Breast epithelium (tissue), 4 donors: ENCODE results near the gene SPRY2. TPM values are rescaled to one million over a fixed set of nuclear protein-coding genes. Genes with fewer than 3 reads are reported as not detected.
"Not testable (repeated sequence)": the region's sequence is repeated elsewhere in the genome, so short reads cannot be mapped to it uniquely, and the experiment has no call there.

Experiments
- DNase-seq, 2 donors: peaks; one replicate each; pipeline ENCODE4 v3.0.0-alpha.2; 2019; ENCODE audit warnings: low spot score in 2 of 2
- H3K27ac ChIP-seq, 2 donors: fragments of 200-600 bp; sonication (generic) in 1 of 2; one replicate each; pipeline ENCODE4 v1.5.1; 2016 to 2019; ENCODE audit warnings: mild to moderate bottlenecking in 1 of 2
- H3K27me3 ChIP-seq, 2 donors: fragments of 200-600 bp; sonication (generic) in 1 of 2; one replicate each; pipeline versions ENCODE4 v1.5.1 to v1.6.0; 2017 to 2019; ENCODE audit warnings: control low read depth in 1 of 2, mild to moderate bottlenecking in 1 of 2
- H3K36me3 ChIP-seq: fragments of 200-600 bp; one replicate; pipeline ENCODE4 v1.5.1; 2019
- H3K4me1 ChIP-seq, 2 donors: fragments of 200-600 bp; sonication (generic); one replicate each; pipeline ENCODE4 v1.5.1; 2016 to 2019; ENCODE audit warnings: control low read depth in 1 of 2
- H3K4me3 ChIP-seq, 3 donors: fragments of 200-600 bp; sonication (generic); 1 replicate in 2 of 3; 2 replicates in 1 of 3; pipeline ENCODE4 v1.5.1; 2016 to 2019; ENCODE audit warnings: mild to moderate bottlenecking in 3 of 3, moderate library complexity in 2 of 3
- H3K9me3 ChIP-seq, 2 donors: fragments of 200-600 bp; sonication (generic) in 1 of 2; one replicate each; pipeline ENCODE4 v1.5.1; 2016 to 2019; ENCODE audit warnings: control low read depth in 1 of 2
- POLR2A ChIP-seq: fragments of 450-650 bp; IDR thresholded peaks from one replicate; pipeline ENCODE4 v1.6.1; 2016; ENCODE audit warnings: antibody characterized with exemption, mild to moderate bottlenecking, moderate library complexity
- POLR2AphosphoS5 ChIP-seq, 3 donors: sonication (generic); formaldehyde crosslinking; IDR thresholded peaks; one replicate each; pipeline ENCODE4 v1.6.1; 2017; ENCODE audit warnings: antibody characterized with exemption in 3 of 3
- intact Hi-C: fragments of 100-400 bp; cut with DNase I; formaldehyde crosslinking; loops from one replicate; pipeline ENCODE4 v1.15.1; 2023; ENCODE audit warnings: low total_unique reads
- total RNA-seq, 3 donors: library from RNA; depleted of rRNA; stranded (reverse); fragments of >200 nt; gene quantifications; one replicate each; pipeline ENCODE4 v1.1.0, GENCODE V29; 2016
- TF ChIP-seq, protein P1 (sequence below), 3 donors: fragments of 450-650 bp; IDR thresholded peaks; one replicate each; pipeline ENCODE4 v1.5.1; 2016 to 2017; ENCODE audit warnings: antibody characterized with exemption in 3 of 3, mild to moderate bottlenecking in 3 of 3, moderate library complexity in 3 of 3

Gene SPRY2
- total RNA-seq, 3 donors from 2014 or later: 52.1 to 76.0 (median 71.0) TPM

DNA sequence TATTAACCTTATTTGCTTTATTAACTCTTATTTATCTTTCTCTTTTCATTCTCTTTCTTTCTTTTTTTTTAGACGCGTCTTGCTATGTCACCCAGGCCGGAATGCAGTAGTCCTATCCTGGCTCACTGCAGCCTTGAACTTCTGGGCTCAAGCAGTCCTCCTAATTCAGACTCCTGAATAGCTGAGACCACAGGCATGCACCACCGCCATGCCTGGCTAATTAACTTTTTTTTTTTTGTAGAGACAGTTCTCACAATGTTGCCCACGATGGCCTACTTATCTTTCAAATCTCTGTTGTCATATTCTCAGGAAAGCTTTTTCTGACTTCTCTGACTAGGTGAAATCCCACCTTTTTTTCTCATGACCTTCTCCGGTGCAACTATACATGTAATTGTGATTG, 7.8 kb upstream of the SPRY2 start:
- H3K4me1 ChIP-seq: no peaks in the 10 kb centered on the region
- no peak overlapping the region for H3K27ac ChIP-seq
- TF ChIP-seq, protein P1, sequence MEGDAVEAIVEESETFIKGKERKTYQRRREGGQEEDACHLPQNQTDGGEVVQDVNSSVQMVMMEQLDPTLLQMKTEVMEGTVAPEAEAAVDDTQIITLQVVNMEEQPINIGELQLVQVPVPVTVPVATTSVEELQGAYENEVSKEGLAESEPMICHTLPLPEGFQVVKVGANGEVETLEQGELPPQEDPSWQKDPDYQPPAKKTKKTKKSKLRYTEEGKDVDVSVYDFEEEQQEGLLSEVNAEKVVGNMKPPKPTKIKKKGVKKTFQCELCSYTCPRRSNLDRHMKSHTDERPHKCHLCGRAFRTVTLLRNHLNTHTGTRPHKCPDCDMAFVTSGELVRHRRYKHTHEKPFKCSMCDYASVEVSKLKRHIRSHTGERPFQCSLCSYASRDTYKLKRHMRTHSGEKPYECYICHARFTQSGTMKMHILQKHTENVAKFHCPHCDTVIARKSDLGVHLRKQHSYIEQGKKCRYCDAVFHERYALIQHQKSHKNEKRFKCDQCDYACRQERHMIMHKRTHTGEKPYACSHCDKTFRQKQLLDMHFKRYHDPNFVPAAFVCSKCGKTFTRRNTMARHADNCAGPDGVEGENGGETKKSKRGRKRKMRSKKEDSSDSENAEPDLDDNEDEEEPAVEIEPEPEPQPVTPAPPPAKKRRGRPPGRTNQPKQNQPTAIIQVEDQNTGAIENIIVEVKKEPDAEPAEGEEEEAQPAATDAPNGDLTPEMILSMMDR (IDR thresholded peaks at IDR 0.05): no peak
- TF ChIP-seq POLR2A: no peak
- no peak for TF ChIP-seq POLR2AphosphoS5 (IDR thresholded peaks at IDR 0.05)
- intact Hi-C loops: no loop called here
- no peaks in the 10 kb centered on the region for H3K27me3 ChIP-seq
- H3K36me3 ChIP-seq: no peaks in the 10 kb centered on the region
- H3K4me3 ChIP-seq: no peak overlapping the region
- H3K9me3 ChIP-seq: no peaks in the 10 kb centered on the region
- no peak for DNase-seq

GRCh38 chr13:80348314-80348713, 7.4 kb upstream of the SPRY2 start:
- no peak overlapping the region for H3K27ac ChIP-seq
- no peak overlapping the region for H3K4me3 ChIP-seq
- no peak for DNase-seq
- no peaks in the 10 kb centered on the region for H3K9me3 ChIP-seq
- intact Hi-C loops: no loop called here
- no peaks in the 10 kb centered on the region for H3K36me3 ChIP-seq
- H3K27me3 ChIP-seq: no peaks in the 10 kb centered on the region
- TF ChIP-seq POLR2AphosphoS5 (IDR thresholded peaks at IDR 0.05) (no peak), POLR2A (no peak)
- TF ChIP-seq, protein P1 (IDR thresholded peaks at IDR 0.05): no peak
- H3K4me1 ChIP-seq: no peaks in the 10 kb centered on the region

- TF ChIP-seq POLR2A: no peak
- peak in 1 of 3 donors; percentile 44 for TF ChIP-seq POLR2AphosphoS5 (IDR thresholded peaks at IDR 0.05)
- Histone ChIP-seq H3K9me3 (no peaks in the 10 kb centered on the region), H3K27ac (peak overlapping the region in 1 of 2 donors; percentile 40), H3K36me3 (no peaks in the 10 kb centered on the region), H3K27me3 (no peaks in the 10 kb centered on the region), H3K4me3 (no peak overlapping the region), H3K4me1 (no peaks in the 10 kb centered on the region)
- no peak for DNase-seq
- intact Hi-C loops: no loop called here
Measured at GRCh38 chr13:80345771-80346510, 5.0 kb upstream of the SPRY2 start.

DNA sequence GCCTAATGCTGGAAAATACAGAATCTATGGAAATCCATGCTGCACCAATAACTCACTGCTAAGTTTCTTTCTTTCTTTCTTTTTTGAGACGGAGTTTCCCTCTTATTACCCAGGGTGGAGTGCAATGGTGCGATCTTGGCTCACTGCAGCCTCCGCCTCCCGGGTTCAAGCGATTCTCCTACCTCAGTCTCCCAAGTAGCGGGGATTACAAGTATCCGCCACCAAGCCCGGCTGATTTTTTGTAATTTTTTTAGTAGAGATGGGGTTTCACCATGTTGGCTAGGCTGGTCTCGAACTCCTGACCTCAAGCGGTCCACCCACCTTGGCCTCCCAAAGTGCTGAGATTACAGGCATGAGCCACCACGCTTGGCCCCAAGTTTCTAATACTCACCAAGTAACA, 3.1 kb upstream of the SPRY2 start:
- H3K36me3 ChIP-seq, H3K9me3 ChIP-seq, H3K4me3 ChIP-seq, H3K27me3 ChIP-seq, DNase-seq, H3K4me1 ChIP-seq, H3K27ac ChIP-seq, intact Hi-C loops: not testable (repeated sequence)

DNA sequence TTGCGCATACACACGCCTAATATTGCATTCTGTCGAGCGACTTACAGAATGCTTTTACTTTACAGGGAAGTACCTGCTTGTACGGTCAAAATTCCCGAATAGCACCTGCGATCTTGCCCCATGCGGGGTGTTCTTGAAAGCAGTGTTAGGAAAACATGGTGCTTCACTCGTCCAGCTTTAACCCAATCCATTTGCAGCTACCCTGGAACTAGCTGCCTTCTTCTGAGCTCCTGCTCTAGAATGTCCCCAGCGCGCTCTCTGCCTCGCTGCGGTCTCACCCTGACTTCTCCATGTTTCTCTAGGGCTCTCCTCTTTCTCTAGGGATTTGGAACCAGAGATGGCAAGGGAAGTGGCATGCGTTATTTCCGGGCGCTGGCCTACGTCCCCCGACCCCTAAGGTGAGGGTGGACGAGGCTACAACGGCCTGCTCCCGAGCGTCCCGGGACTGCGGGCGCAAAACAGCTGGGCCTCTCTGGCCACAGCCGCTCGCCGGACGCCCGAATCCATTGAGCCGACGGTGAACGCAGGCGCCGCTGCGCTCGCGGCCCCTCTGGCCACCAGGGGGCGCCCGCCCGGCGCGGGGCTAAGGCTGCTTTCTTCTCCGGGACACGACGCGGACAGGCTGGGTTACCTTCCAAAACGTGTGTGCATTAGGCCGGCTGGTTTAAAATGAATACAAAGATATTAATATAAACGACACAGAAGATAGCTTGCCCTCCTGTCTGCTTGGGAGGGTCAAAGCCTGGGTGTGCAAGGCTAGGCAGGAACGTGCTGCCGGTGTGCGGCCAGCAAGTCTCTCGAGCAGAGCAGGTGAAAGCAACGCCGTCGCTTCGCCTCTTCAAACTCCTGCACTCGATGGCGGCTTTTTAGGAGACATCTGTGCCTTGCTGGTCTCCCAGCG, 1.8 kb upstream of the SPRY2 start:
- DNase-seq: peak; percentile 69 to 82
- peak overlapping the region; percentile 96 to 98 for H3K27ac ChIP-seq
- no peaks in the 10 kb centered on the region for H3K27me3 ChIP-seq
- intact Hi-C loops: no loop called here
- no peaks in the 10 kb centered on the region for H3K36me3 ChIP-seq
- no peak for TF ChIP-seq POLR2A
- TF ChIP-seq, protein P1 (IDR thresholded peaks at IDR 0.05): peak; percentile 89 to 97 (median 96)
- TF ChIP-seq POLR2AphosphoS5 (IDR thresholded peaks at IDR 0.05): peak in 2 of 3 donors; percentile 34 to 75
- peak overlapping the region; percentile 59 to 88 (median 78) for H3K4me3 ChIP-seq
- no peaks in the 10 kb centered on the region for H3K9me3 ChIP-seq
- no peaks in the 10 kb centered on the region for H3K4me1 ChIP-seq
